Hepatocyte (in vitro differentiated cells): ENCODE results near the gene TNFSF15.

ENCODE experiments used
- EZH2 ChIP-seq: fragments of 200-600 bp; sonication (generic); IDR thresholded peaks from 2 replicates; pipeline ENCODE4 v1.6.1; 2016; ENCODE audit warnings: antibody characterized with exemption, mild to moderate bottlenecking, borderline replicate concordance
- EZH2phosphoT487 ChIP-seq: fragments of 200-600 bp; sonication (generic); IDR thresholded peaks from one replicate; pipeline ENCODE4 v1.6.1; 2018; ENCODE audit warnings: antibody characterized with exemption, mild to moderate bottlenecking, low read depth, moderate library complexity; ENCODE audit not compliant: unreplicated experiment, severe bottlenecking
- TF ChIP-seq, protein P1 (sequence below): fragments of 200-600 bp; sonication (generic); IDR thresholded peaks from 2 replicates; pipeline ENCODE4 v1.5.1; 2016; ENCODE audit warnings: antibody characterized with exemption, mild to moderate bottlenecking; ENCODE audit not compliant: poor library complexity

DNA sequence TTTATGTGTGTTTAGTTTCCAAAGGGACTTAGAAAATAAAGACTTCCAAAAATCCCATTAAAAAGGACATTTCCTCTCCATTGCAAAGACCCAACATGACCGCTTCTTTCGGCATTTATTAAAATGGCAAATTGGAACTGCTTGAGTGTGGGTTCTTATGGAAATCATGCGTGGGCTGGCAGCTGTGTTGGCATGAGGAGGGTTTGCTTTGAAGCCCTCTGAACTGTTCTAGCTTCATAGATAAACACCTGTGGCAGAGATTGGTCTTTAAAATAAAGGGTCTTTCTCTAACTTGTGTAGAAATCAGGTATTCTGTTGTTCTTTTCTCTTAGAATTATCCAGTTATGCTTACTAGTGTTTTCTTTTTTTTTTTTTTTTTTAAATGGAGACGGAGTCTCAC, 68.0 kb downstream of the TNFSF15 start:
- TF ChIP-seq, protein P1, sequence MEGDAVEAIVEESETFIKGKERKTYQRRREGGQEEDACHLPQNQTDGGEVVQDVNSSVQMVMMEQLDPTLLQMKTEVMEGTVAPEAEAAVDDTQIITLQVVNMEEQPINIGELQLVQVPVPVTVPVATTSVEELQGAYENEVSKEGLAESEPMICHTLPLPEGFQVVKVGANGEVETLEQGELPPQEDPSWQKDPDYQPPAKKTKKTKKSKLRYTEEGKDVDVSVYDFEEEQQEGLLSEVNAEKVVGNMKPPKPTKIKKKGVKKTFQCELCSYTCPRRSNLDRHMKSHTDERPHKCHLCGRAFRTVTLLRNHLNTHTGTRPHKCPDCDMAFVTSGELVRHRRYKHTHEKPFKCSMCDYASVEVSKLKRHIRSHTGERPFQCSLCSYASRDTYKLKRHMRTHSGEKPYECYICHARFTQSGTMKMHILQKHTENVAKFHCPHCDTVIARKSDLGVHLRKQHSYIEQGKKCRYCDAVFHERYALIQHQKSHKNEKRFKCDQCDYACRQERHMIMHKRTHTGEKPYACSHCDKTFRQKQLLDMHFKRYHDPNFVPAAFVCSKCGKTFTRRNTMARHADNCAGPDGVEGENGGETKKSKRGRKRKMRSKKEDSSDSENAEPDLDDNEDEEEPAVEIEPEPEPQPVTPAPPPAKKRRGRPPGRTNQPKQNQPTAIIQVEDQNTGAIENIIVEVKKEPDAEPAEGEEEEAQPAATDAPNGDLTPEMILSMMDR: no peak
- TF ChIP-seq EZH2phosphoT487: no peak
- TF ChIP-seq EZH2: no peak
